Right atrium auricular region (tissue), 2 donors: ENCODE measurements around the gene CHADL. TPM values are rescaled to one million over a fixed set of nuclear protein-coding genes. Genes with fewer than 3 reads are reported as not detected.

Experiments used
- DNase-seq: peaks from one replicate; pipeline ENCODE4 v3.0.0-alpha.2; 2019; ENCODE audit warnings: low spot score
- H3K27ac ChIP-seq, 2 donors: fragments of 200-600 bp; sonication (generic); 1 replicate in 1 of 2; 2 replicates in 1 of 2; pipeline ENCODE4 v1.5.1; 2016 to 2019
- H3K27me3 ChIP-seq, 2 donors: fragments of 200-600 bp; sonication (generic); one replicate each; pipeline versions ENCODE4 v1.5.1 to v1.6.0; 2017 to 2019
- H3K36me3 ChIP-seq: fragments of 200-600 bp; sonication (generic); one replicate; pipeline ENCODE4 v1.5.1; 2016
- H3K4me1 ChIP-seq, 2 donors: fragments of 200-600 bp; sonication (generic); one replicate each; pipeline versions ENCODE4 v1.5.1 to v1.6.0; 2017 to 2019
- H3K4me3 ChIP-seq, 2 donors: fragments of 200-600 bp; sonication (generic); 1 replicate in 1 of 2; 2 replicates in 1 of 2; pipeline ENCODE4 v1.5.1; 2017 to 2019; ENCODE audit warnings: mild to moderate bottlenecking in 1 of 2, moderate library complexity in 1 of 2
- H3K9me3 ChIP-seq, 2 donors: fragments of 200-600 bp; sonication (generic); one replicate each; pipeline ENCODE4 v1.5.1; 2019
- total RNA-seq, 2 donors: library from RNA; depleted of rRNA; stranded (reverse); fragments of >200 nt; gene quantifications; one replicate each; pipeline ENCODE4 v1.1.0, GENCODE V29; 2016
- TF ChIP-seq, protein P1 (sequence below), 2 donors: fragments of 200-600 bp; sonication (generic); IDR thresholded peaks; one replicate each; pipeline ENCODE4 v1.5.1; 2019; ENCODE audit warnings: antibody characterized with exemption in 2 of 2

CHADL gene
- total RNA-seq, 2 donors from 2014 or later = 8.3 to 16.1 TPM

DNA sequence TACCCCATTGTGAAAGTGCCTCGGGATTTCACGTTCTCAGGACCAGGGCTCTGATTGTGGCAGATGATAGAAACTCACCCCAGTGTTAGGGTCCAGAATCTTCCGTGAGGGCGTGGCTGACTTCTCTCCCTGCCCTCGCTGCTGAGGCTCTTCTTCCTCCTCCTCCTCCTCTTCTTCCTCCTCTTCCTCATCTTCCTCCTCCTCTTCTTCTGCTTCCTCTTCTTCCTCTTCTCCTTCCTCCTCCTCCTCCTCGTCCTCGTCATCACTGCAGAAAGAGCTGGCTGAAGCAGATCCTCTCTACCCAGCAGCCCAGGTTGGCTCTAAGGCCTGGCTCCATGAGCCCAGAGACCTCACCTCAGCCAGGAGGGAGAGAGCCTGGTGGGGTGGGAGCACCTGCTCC lies 13.5 kb upstream of the CHADL start:
- Histone ChIP-seq H3K4me3 (no peak overlapping the region), H3K9me3 (no peaks in the 10 kb centered on the region), H3K27ac (no peak overlapping the region), H3K27me3 (no peaks in the 10 kb centered on the region), H3K4me1 (peaks cover 0 to 6% of the 10 kb centered on the region in 2 donors), H3K36me3 (peaks cover 73% of the 10 kb centered on the region)
- TF ChIP-seq, protein P1, sequence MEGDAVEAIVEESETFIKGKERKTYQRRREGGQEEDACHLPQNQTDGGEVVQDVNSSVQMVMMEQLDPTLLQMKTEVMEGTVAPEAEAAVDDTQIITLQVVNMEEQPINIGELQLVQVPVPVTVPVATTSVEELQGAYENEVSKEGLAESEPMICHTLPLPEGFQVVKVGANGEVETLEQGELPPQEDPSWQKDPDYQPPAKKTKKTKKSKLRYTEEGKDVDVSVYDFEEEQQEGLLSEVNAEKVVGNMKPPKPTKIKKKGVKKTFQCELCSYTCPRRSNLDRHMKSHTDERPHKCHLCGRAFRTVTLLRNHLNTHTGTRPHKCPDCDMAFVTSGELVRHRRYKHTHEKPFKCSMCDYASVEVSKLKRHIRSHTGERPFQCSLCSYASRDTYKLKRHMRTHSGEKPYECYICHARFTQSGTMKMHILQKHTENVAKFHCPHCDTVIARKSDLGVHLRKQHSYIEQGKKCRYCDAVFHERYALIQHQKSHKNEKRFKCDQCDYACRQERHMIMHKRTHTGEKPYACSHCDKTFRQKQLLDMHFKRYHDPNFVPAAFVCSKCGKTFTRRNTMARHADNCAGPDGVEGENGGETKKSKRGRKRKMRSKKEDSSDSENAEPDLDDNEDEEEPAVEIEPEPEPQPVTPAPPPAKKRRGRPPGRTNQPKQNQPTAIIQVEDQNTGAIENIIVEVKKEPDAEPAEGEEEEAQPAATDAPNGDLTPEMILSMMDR (IDR thresholded peaks at IDR 0.05) = no peak
- no peak for DNase-seq

DNA sequence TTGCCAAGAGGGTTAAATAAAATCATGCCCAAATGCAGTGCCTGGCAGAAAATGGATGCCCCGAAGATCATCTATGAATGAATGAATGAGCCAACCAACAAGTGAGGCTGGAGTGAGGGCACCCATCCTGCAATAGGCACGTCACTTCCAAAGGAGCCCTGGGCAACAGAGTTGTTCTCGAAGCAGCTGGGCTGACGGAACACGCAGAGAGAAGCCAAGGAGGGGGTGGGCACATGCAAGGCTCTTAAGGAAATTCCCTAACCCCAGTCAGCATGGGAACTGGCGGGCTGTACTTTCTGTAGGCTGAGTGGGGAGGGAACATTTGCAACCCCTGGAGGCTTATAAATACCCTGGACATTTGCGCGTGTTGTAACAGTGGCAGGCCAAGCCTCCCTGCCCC lies 11.6 kb upstream of the CHADL start:
- no peaks in the 10 kb centered on the region for H3K9me3 ChIP-seq
- H3K27ac ChIP-seq = no peak overlapping the region
- peaks cover 0 to 20% of the 10 kb centered on the region in 2 donors for H3K4me1 ChIP-seq
- H3K36me3 ChIP-seq = peaks cover 75% of the 10 kb centered on the region
- no peak overlapping the region for H3K4me3 ChIP-seq
- H3K27me3 ChIP-seq = no peaks in the 10 kb centered on the region
- no peak for DNase-seq
- TF ChIP-seq, protein P1 (IDR thresholded peaks at IDR 0.05) = no peak

DNA sequence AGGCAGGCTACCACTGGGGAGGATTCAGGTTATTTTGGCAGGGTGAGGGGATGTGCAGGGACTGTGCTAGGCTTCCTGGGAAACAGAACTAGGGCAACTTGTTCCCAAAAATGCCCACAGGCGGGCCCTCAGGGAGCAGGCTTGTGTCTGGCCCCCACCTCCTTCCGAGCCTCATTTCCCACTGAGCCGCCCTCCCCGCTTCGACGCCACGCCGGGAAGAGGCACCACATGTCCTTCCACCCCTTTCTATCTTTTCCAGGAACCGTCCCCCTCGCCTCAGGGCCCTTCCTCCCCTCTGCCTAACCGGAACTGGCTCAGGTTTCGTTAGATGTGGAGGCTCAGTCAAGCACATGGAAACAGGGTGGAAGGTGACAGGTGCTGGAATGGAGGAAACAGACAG lies 9.4 kb upstream of the CHADL start:
- TF ChIP-seq, protein P1 (IDR thresholded peaks at IDR 0.05) = no peak
- H3K9me3 ChIP-seq = no peaks in the 10 kb centered on the region
- peaks cover 0 to 14% of the 10 kb centered on the region in 2 donors for H3K4me1 ChIP-seq
- H3K27me3 ChIP-seq = no peaks in the 10 kb centered on the region
- H3K36me3 ChIP-seq = peaks cover 60% of the 10 kb centered on the region
- no peak overlapping the region for H3K27ac ChIP-seq
- DNase-seq = no peak
- no peak overlapping the region for H3K4me3 ChIP-seq

DNA sequence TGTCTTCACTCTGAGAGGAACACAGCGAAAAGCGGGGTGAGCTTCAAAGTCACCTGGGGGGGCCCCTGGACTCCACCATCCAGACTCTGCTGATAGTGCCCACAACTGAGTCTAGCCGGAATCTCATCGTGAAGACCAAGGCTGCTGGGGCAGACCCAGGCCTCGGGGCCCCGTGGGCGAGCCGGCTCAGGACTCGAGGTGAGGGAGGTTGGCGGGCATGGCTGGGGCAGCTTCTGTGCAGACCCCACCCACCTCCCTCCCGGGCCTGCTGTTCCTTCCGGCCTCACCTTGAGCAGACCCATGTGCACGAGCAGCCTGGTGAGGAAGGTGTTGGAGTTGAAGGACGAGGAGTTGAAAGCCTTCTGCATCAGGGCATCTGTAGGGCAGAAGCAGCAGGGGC lies 8.7 kb upstream of the CHADL start:
- Histone ChIP-seq H3K27ac (peak overlapping the region in 1 of 2 donors; percentile 52), H3K9me3 (no peaks in the 10 kb centered on the region), H3K4me3 (no peak overlapping the region), H3K4me1 (peaks cover 0 to 14% of the 10 kb centered on the region in 2 donors), H3K27me3 (no peaks in the 10 kb centered on the region), H3K36me3 (peaks cover 56% of the 10 kb centered on the region)
- no peak for DNase-seq
- TF ChIP-seq, protein P1 (IDR thresholded peaks at IDR 0.05) = no peak

DNA sequence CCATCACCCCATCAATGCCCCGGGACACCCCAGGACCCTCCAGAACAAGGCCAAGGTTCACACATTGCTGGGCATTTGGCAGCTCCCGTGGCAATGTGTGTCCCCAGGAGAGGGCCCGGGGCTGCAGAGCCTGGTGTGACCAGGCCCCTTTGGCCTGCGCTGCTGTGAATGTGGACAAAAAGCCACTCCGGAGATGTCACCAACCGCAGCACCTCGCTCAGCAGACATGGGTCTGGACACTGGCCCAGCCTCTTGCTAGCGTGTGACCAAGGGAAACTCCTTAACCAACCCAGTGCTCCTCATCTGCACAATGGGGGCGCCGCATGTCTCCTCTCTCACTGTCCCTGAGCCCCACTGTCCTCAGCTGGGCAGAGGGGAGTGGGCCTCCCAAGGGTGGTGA lies 8.0 kb upstream of the CHADL start:
- Histone ChIP-seq H3K27ac (peak overlapping the region; percentile 6 to 52), H3K36me3 (peaks cover 49% of the 10 kb centered on the region)

DNA sequence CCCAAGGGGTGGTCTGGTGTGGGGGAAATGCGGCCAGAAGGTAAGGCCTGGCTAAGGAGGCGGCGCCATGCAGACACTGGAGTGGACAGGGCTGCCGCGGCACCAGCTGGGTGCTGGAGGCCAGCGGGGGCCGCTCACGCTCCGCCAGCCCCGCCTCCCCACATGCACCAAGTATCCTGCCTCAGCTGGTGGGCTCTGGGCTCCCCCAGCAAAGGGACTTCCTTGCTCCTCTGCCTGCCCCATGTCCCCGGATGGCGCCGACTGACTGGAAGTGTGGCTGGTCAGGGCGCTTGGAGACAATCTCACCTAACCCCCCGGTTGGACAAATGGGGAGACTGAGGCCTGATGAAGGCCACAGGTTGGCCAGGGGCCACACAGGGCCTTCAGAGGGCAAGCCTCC lies 7.6 kb upstream of the CHADL start:
- Histone ChIP-seq H3K4me1 (peaks cover 0 to 14% of the 10 kb centered on the region in 2 donors), H3K4me3 (no peak overlapping the region), H3K27me3 (no peaks in the 10 kb centered on the region), H3K27ac (peak overlapping the region; percentile 6 to 52), H3K36me3 (peaks cover 45% of the 10 kb centered on the region), H3K9me3 (no peaks in the 10 kb centered on the region)
- no peak for DNase-seq
- TF ChIP-seq, protein P1 (IDR thresholded peaks at IDR 0.05) = no peak

More for the DNA sequence above, 8.0 kb upstream of the CHADL start:
- H3K4me1 ChIP-seq = peaks cover 0 to 14% of the 10 kb centered on the region in 2 donors
- no peak for DNase-seq
- TF ChIP-seq, protein P1 (IDR thresholded peaks at IDR 0.05) = no peak
- H3K9me3 ChIP-seq = no peaks in the 10 kb centered on the region
- no peaks in the 10 kb centered on the region for H3K27me3 ChIP-seq
- no peak overlapping the region for H3K4me3 ChIP-seq
